ENCODE data around the gene ASS1. TPM values are rescaled to one million over a fixed set of nuclear protein-coding genes. Genes with fewer than 3 reads are reported as not detected.

The ASS1 gene
- total and polyA plus RNA-seq, 2 donors (not counting 1 experiment from before 2014, with no cell fraction given), result 44.7 to 223 TPM

DNA sequence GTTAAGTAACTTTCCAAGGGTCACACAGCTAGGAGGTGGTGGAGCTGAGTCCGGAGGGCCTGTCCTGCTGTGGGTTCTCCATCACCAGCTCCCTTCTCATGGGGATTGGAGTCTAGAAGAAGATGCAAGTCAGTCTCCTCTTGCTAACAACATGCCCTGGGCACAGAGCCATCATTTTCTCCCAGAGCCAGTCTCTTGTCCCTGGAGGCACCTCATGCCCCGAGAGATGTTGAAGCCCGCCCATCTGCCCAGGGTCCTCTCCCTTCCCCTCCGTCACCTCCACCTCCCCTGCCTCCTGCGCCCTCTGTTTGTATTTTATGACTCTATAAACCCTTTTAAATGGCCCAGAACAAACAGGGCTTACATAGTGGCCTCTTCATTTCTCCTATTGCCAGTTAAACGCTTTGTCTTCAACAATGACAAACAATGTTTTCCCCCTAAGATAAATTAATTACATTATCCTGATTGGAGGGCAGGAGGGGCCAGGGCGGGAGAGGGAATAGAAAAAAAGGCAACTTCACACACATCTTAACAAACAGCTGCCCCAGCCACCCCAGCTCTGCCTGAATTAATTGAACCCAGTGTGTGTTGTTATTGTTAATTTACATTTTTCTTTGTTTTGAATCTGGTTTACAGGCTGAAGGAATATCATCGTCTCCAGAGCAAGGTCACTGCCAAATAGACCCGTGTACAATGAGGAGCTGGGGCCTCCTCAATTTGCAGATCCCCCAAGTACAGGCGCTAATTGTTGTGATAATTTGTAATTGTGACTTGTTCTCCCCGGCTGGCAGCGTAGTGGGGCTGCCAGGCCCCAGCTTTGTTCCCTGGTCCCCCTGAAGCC lies 55.8 kb downstream of the ASS1 start:
- Histone ChIP-seq H3K79me2 (ENCODE audit: control insufficient read depth, insufficient read depth, low read length) (no peaks in the 10 kb centered on the region), H3K27ac (ENCODE audit: insufficient read depth, low read length) (no peak overlapping the region), H2AFZ (ENCODE audit: low read length) (no peak overlapping the region), H3K9me3 (ENCODE audit: control insufficient read depth, insufficient read depth, low read depth, low read length) (no peaks in the 10 kb centered on the region), H3K27me3 (ENCODE audit: control insufficient read depth, insufficient read depth, low read length) (no peaks in the 10 kb centered on the region), H3K4me2 (ENCODE audit: extremely low read depth, insufficient read depth, low read length) (no peak overlapping the region), H3K4me1 (ENCODE audit: control insufficient read depth, extremely low read depth, insufficient read depth, low read length) (no peaks in the 10 kb centered on the region), H4K20me1 (ENCODE audit: control insufficient read depth, extremely low read depth, insufficient read depth, low read length) (no peaks in the 10 kb centered on the region), H3K4me3 (replicated peaks in 1 of 4; ENCODE audit: control extremely low read depth in 1 of 4, insufficient read depth in 1 of 4, low read depth in 3 of 4, low read length in 4 of 4) (no peak overlapping the region), H3K9ac (ENCODE audit: insufficient read depth, low read length) (no peak overlapping the region), H3K36me3 (ENCODE audit: control insufficient read depth, insufficient read depth, low read length) (no peaks in the 10 kb centered on the region)
- TF ChIP-seq EZH2 (IDR thresholded peaks at IDR 0.05; ENCODE audit: low read length, missing control alignments), result no peak
- TF ChIP-seq, protein P1, sequence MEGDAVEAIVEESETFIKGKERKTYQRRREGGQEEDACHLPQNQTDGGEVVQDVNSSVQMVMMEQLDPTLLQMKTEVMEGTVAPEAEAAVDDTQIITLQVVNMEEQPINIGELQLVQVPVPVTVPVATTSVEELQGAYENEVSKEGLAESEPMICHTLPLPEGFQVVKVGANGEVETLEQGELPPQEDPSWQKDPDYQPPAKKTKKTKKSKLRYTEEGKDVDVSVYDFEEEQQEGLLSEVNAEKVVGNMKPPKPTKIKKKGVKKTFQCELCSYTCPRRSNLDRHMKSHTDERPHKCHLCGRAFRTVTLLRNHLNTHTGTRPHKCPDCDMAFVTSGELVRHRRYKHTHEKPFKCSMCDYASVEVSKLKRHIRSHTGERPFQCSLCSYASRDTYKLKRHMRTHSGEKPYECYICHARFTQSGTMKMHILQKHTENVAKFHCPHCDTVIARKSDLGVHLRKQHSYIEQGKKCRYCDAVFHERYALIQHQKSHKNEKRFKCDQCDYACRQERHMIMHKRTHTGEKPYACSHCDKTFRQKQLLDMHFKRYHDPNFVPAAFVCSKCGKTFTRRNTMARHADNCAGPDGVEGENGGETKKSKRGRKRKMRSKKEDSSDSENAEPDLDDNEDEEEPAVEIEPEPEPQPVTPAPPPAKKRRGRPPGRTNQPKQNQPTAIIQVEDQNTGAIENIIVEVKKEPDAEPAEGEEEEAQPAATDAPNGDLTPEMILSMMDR (conservative IDR thresholded peaks at IDR 0.05 in 1 of 2, IDR thresholded peaks at IDR 0.05 in 1 of 2; ENCODE audit: low read depth in 1 of 2, low read length in 2 of 2), result no peak
- DNase-seq (ENCODE audit: low read depth in 2 of 2), result no peak

DNA sequence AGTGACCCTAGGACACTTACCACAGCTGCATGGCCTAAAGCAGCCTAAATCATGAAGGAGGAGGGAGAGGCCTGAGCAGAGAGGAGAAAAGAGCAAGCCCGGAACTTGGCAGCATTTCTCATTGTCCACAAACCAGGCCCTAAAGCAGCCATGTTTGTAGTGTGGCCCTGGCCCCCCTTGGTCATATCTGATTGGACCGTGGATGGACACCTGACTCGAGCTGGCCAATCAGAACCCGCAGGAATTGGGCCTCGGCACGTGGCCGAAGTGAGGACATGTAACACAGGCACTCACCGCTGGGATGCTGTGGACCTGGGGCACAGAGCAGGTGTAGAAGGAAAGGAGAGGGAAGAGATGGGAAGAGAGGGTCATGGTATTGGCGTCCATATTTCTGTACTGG lies 56.9 kb downstream of the ASS1 start:
- no peaks in the 10 kb centered on the region for H3K79me2 ChIP-seq (ENCODE audit: control insufficient read depth, insufficient read depth, low read length)
- TF ChIP-seq, protein P1 (conservative IDR thresholded peaks at IDR 0.05 in 1 of 2, IDR thresholded peaks at IDR 0.05 in 1 of 2; ENCODE audit: low read depth in 1 of 2, low read length in 2 of 2), result no peak
- no peak for TF ChIP-seq EZH2 (IDR thresholded peaks at IDR 0.05; ENCODE audit: low read length, missing control alignments)
- no peak overlapping the region for H3K4me2 ChIP-seq (ENCODE audit: extremely low read depth, insufficient read depth, low read length)
- no peak for DNase-seq (ENCODE audit: low read depth in 2 of 2)
- H3K4me3 ChIP-seq (replicated peaks in 1 of 4; ENCODE audit: control extremely low read depth in 1 of 4, insufficient read depth in 1 of 4, low read depth in 3 of 4, low read length in 4 of 4), result no peak overlapping the region
- no peak overlapping the region for H3K27ac ChIP-seq (ENCODE audit: insufficient read depth, low read length)
- no peaks in the 10 kb centered on the region for H3K27me3 ChIP-seq (ENCODE audit: control insufficient read depth, insufficient read depth, low read length)
- H3K4me1 ChIP-seq (ENCODE audit: control insufficient read depth, extremely low read depth, insufficient read depth, low read length), result no peaks in the 10 kb centered on the region
- no peaks in the 10 kb centered on the region for H3K36me3 ChIP-seq (ENCODE audit: control insufficient read depth, insufficient read depth, low read length)
- no peak overlapping the region for H2AFZ ChIP-seq (ENCODE audit: low read length)
- H3K9ac ChIP-seq (ENCODE audit: insufficient read depth, low read length), result no peak overlapping the region
- H4K20me1 ChIP-seq (ENCODE audit: control insufficient read depth, extremely low read depth, insufficient read depth, low read length), result no peaks in the 10 kb centered on the region
- H3K9me3 ChIP-seq (ENCODE audit: control insufficient read depth, insufficient read depth, low read depth, low read length), result no peaks in the 10 kb centered on the region

DNA sequence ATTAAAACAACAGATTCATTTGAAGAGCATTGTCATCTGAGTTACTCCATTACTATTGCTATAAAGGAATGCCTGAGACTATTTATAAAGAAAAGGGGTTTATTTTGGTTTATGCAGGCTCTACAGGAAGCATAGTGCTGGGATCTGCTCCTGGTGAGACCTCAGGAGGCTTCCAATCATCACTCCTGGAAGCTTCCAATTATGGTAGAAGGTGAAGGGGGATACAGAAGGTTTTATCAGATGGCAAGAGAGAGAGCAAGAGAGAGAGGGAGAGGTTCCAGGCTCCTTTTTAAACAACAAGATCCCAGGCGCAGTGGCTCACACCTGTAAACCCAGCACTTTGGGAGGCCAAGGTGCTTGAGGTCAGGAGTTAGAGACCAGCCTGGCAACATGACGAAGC lies 63.5 kb downstream of the ASS1 start:
- no peak overlapping the region for H3K4me2 ChIP-seq (ENCODE audit: extremely low read depth, insufficient read depth, low read length)
- no peak for TF ChIP-seq EZH2 (IDR thresholded peaks at IDR 0.05; ENCODE audit: low read length, missing control alignments)
- TF ChIP-seq, protein P1 (conservative IDR thresholded peaks at IDR 0.05 in 1 of 2, IDR thresholded peaks at IDR 0.05 in 1 of 2; ENCODE audit: low read depth in 1 of 2, low read length in 2 of 2), result no peak
- H3K9ac ChIP-seq (ENCODE audit: insufficient read depth, low read length), result no peak overlapping the region
- no peak overlapping the region for H2AFZ ChIP-seq (ENCODE audit: low read length)
- no peaks in the 10 kb centered on the region for H3K79me2 ChIP-seq (ENCODE audit: control insufficient read depth, insufficient read depth, low read length)
- DNase-seq (ENCODE audit: low read depth in 2 of 2), result no peak
- no peaks in the 10 kb centered on the region for H3K9me3 ChIP-seq (ENCODE audit: control insufficient read depth, insufficient read depth, low read depth, low read length)
- no peaks in the 10 kb centered on the region for H3K36me3 ChIP-seq (ENCODE audit: control insufficient read depth, insufficient read depth, low read length)
- H4K20me1 ChIP-seq (ENCODE audit: control insufficient read depth, extremely low read depth, insufficient read depth, low read length), result no peaks in the 10 kb centered on the region
- H3K4me1 ChIP-seq (ENCODE audit: control insufficient read depth, extremely low read depth, insufficient read depth, low read length), result no peaks in the 10 kb centered on the region
- H3K27me3 ChIP-seq (ENCODE audit: control insufficient read depth, insufficient read depth, low read length), result peaks cover 2% of the 10 kb centered on the region
- H3K27ac ChIP-seq (ENCODE audit: insufficient read depth, low read length), result no peak overlapping the region
- H3K4me3 ChIP-seq (replicated peaks in 1 of 4; ENCODE audit: control extremely low read depth in 1 of 4, insufficient read depth in 1 of 4, low read depth in 3 of 4, low read length in 4 of 4), result no peak overlapping the region

Measured in fibroblast of lung (primary cell).